ENCODE measurements around the gene SLC4A8. TPM values are rescaled to one million over a fixed set of nuclear protein-coding genes. Genes with fewer than 3 reads are reported as not detected.

Gene SLC4A8
- total and polyA plus RNA-seq, 2 donors (not counting 3 experiments of a cell fraction or from before 2014, with no cell fraction given) = 4.7 to 9.7 TPM

DNA sequence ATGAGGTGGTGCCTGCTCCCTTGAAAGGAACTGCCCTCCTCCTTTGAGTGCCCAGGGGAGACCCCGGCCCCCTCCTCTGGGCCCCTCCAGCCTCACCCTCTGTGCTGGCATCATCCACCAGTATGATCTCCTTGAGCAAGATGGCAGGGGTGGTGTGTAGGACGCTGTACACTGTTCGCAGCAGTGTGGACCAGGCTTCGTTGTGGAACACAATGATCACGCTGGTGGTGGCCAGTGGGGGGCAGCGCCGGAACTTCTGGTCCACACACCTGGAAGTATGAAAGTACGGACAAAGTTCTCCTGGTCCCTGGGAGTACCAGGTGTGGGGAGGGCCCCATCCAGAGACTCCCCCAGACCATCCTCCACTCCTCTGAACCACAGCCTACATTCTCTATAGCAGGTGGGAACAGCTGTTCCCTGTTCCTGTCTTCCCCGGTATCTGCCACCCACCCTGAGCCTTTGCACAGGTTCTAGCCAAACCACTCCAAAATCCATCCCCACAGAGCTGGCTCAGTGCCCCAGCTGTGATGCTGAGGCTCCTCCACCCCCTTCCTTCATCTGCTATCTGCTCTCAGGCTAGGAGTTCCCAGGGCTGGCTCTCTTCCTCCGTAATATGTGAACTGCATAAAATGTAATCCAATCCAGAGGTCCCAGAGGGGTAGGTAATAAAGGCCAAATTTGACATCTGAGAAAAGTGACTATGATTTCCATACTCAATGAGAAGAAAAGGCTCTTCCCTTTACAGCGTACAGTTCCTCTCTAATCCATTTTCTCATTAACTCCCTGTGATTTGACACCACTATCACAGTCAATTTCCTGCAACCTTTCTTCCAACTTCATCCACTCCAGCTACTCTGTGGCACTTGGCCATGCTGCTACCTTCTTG lies 47.3 kb upstream of the SLC4A8 start:
- no peaks in the 10 kb centered on the region for H3K27me3 ChIP-seq (ENCODE audit: control insufficient read depth in 2 of 2, insufficient read depth in 2 of 2, low read length in 2 of 2)
- DNase-seq (ENCODE audit: low read depth, low spot score) (no peak), FAIRE-seq (no peak)
- no peaks in the 10 kb centered on the region for H4K20me1 ChIP-seq (replicated peaks; ENCODE audit: control insufficient read depth, extremely low read depth, insufficient read depth, low read length)
- H3K79me2 ChIP-seq (ENCODE audit: control insufficient read depth, insufficient read depth, low read length) = no peaks in the 10 kb centered on the region
- no peak overlapping the region for H3K4me3 ChIP-seq (replicated peaks in 1 of 3; ENCODE audit: insufficient read depth in 1 of 3, low read depth in 1 of 3, low read length in 3 of 3)
- no peak overlapping the region for H3K27ac ChIP-seq (ENCODE audit: insufficient read depth, low read depth, low read length)
- POLR2A ChIA-PET = no interaction called here
- peaks cover 22% of the 10 kb centered on the region for H3K4me1 ChIP-seq (ENCODE audit: control insufficient read depth, extremely low read depth, insufficient read depth, low read length)
- H3K9ac ChIP-seq (replicated peaks; ENCODE audit: extremely low read depth, insufficient read depth, low read length) = no peak overlapping the region
- peaks cover 0 to 4% of the 10 kb centered on the region in 2 experiments for H3K36me3 ChIP-seq (ENCODE audit: control insufficient read depth in 2 of 2, extremely low read depth in 1 of 2, insufficient read depth in 2 of 2, low read length in 2 of 2)
- TF ChIP-seq CTCF (IDR thresholded peaks at IDR 0.05; ENCODE audit: extremely low read depth in 1 of 2, insufficient read depth in 1 of 2, low read depth in 1 of 2, low read length in 2 of 2) (peak in 1 of 2 donors; percentile 6), POLR2A (IDR thresholded peaks at IDR 0.05; ENCODE audit: low read depth, low read length) (no peak)
- no peaks in the 10 kb centered on the region for H3K9me3 ChIP-seq (replicated peaks; ENCODE audit: control insufficient read depth, insufficient read depth, low read length)
- no peaks in the 10 kb centered on the region for H3K9me1 ChIP-seq (replicated peaks; ENCODE audit: control insufficient read depth, extremely low read depth, insufficient read depth, low read length)
- dilution Hi-C loops (cut with MboI; ENCODE audit: extremely low pct_ligation_motif_present, low sequenced_read_pairs) (no loop called here), intact Hi-C loops (cut with micrococcal nuclease) (no loop called here)
- CTCF ChIA-PET = interaction anchor here (0.8 to 1.2 kb wide), 2 partner anchors 12 to 447 kb away, joined by 3 read pairs; no protein-coding TSS in a partner anchor
- H3K4me2 ChIP-seq (ENCODE audit: insufficient read depth, low read length) = no peak overlapping the region
- BruUV-seq (replicated peaks) = no TSS peak
- H2AFZ ChIP-seq (ENCODE audit: low read depth, low read length) = no peak overlapping the region

GRCh38 chr12:51378749-51379148 lies 45.9 kb upstream of the SLC4A8 start:
- DNase-seq (ENCODE audit: low read depth, low spot score) (no peak), FAIRE-seq (no peak)
- dilution Hi-C loops (cut with MboI; ENCODE audit: extremely low pct_ligation_motif_present, low sequenced_read_pairs) = no loop called here
- H3K9ac ChIP-seq (replicated peaks; ENCODE audit: extremely low read depth, insufficient read depth, low read length) = no peak overlapping the region
- H3K9me1 ChIP-seq (replicated peaks; ENCODE audit: control insufficient read depth, extremely low read depth, insufficient read depth, low read length) = no peaks in the 10 kb centered on the region
- H3K4me3 ChIP-seq (replicated peaks in 1 of 3; ENCODE audit: insufficient read depth in 1 of 3, low read depth in 1 of 3, low read length in 3 of 3) = no peak overlapping the region
- H4K20me1 ChIP-seq (replicated peaks; ENCODE audit: control insufficient read depth, extremely low read depth, insufficient read depth, low read length) = no peaks in the 10 kb centered on the region
- intact Hi-C loops (cut with micrococcal nuclease) = no loop called here
- TF ChIP-seq POLR2AphosphoS5 (IDR thresholded peaks at IDR 0.05; ENCODE audit: insufficient read depth, low read depth, low read length) (no peak), POLR2A (IDR thresholded peaks at IDR 0.05; ENCODE audit: low read depth, low read length) (no peak), JUN (IDR thresholded peaks at IDR 0.05; ENCODE audit: borderline replicate concordance, insufficient read depth, insufficient read length, low read depth) (no peak), GATA2 (IDR thresholded peaks at IDR 0.05; ENCODE audit: insufficient read depth, insufficient read length, low read depth, low read length) (no peak), CTCF (IDR thresholded peaks at IDR 0.05; ENCODE audit: extremely low read depth in 1 of 2, insufficient read depth in 1 of 2, low read depth in 1 of 2, low read length in 2 of 2) (no peak), MYC (IDR thresholded peaks at IDR 0.05; ENCODE audit: low read depth, low read length) (no peak), EZH2 (IDR thresholded peaks at IDR 0.05; ENCODE audit: borderline replicate concordance, low read depth, low read length, severe bottlenecking) (no peak), FOS (IDR thresholded peaks at IDR 0.05; ENCODE audit: borderline replicate concordance, insufficient read depth, low read length) (no peak)
- TF ChIP-seq, protein P1, sequence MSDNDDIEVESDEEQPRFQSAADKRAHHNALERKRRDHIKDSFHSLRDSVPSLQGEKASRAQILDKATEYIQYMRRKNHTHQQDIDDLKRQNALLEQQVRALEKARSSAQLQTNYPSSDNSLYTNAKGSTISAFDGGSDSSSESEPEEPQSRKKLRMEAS (IDR thresholded peaks at IDR 0.05; ENCODE audit: insufficient read depth, insufficient read length) = no peak
- H3K27ac ChIP-seq (ENCODE audit: insufficient read depth, low read depth, low read length) = no peak overlapping the region
- H2AFZ ChIP-seq (ENCODE audit: low read depth, low read length) = no peak overlapping the region
- peaks cover 0 to 4% of the 10 kb centered on the region in 2 experiments for H3K36me3 ChIP-seq (ENCODE audit: control insufficient read depth in 2 of 2, extremely low read depth in 1 of 2, insufficient read depth in 2 of 2, low read length in 2 of 2)
- H3K79me2 ChIP-seq (ENCODE audit: control insufficient read depth, insufficient read depth, low read length) = no peaks in the 10 kb centered on the region
- BruUV-seq (replicated peaks) = no TSS peak
- no peaks in the 10 kb centered on the region for H3K9me3 ChIP-seq (replicated peaks; ENCODE audit: control insufficient read depth, insufficient read depth, low read length)
- no peak overlapping the region for H3K4me2 ChIP-seq (ENCODE audit: insufficient read depth, low read length)
- ChIA-PET CTCF (no interaction called here), POLR2A (no interaction called here)
- H3K27me3 ChIP-seq (ENCODE audit: control insufficient read depth in 2 of 2, insufficient read depth in 2 of 2, low read length in 2 of 2) = no peaks in the 10 kb centered on the region
- peaks cover 14% of the 10 kb centered on the region for H3K4me1 ChIP-seq (ENCODE audit: control insufficient read depth, extremely low read depth, insufficient read depth, low read length)
